Endothelial cell of umbilical vein (primary cell): ENCODE data around the gene SPTB. TPM values are rescaled to one million over a fixed set of nuclear protein-coding genes. Genes with fewer than 3 reads are reported as not detected.

Experiments used
- BruUV-seq: library from RNA; stranded (reverse); fragments of 400-500 nt; replicated peaks from 2 replicates; lab custom pipeline; 2021; lab: Mats Ljungman, UMichigan
- CTCF ChIA-PET: fragments of 300-600, 350-600 bp; sonication (Branson Sonifier 250); formaldehyde crosslinking; loops from one replicate; lab custom pipeline; 2021; ENCODE audit warnings: antibody characterized with exemption, inconsistent platforms; lab: Charles Lee
- POLR2A ChIA-PET: fragments of 300-600, 350-600 bp; sonication (Branson Sonifier 250); formaldehyde crosslinking; loops from one replicate; lab custom pipeline; 2021; ENCODE audit warnings: antibody characterized with exemption, inconsistent platforms; lab: Charles Lee
- DNase-seq: peaks from one replicate; pipeline ENCODE4 v3.0.0-alpha.2; 2011; ENCODE audit warnings: low read depth, low spot score
- FAIRE-seq: peaks from 2 replicates; lab custom pipeline; 2011; peaks lifted over from hg19 to GRCh38; lab: Jason Lieb, UNC
- H2AFZ ChIP-seq: 2 replicates; pipeline ENCODE4 v1.6.0; 2012; ENCODE audit warnings: low read depth, low read length, control low read depth, inconsistent platforms
- H3K27ac ChIP-seq: 2 replicates; pipeline ENCODE4 v1.5.1; 2011; ENCODE audit warnings: low read depth, mild to moderate bottlenecking, control low read depth, low read length, moderate library complexity; ENCODE audit not compliant: insufficient read depth
- H3K27me3 ChIP-seq, 2 experiments: 2 replicates each; pipeline versions ENCODE4 v1.6.0 to v1.6.1; 2011; ENCODE audit warnings: low read length in 2 of 2, mixed read lengths in 1 of 2; ENCODE audit not compliant: control insufficient read depth in 2 of 2, insufficient read depth in 2 of 2
- H3K36me3 ChIP-seq, 2 experiments: 2 replicates in 1 of 2; 3 replicates in 1 of 2; pipeline ENCODE4 v1.5.1; 2011; ENCODE audit warnings: low read length in 2 of 2, mild to moderate bottlenecking in 1 of 2, moderate library complexity in 1 of 2; ENCODE audit not compliant: control insufficient read depth in 2 of 2, insufficient read depth in 2 of 2; ENCODE audit errors: extremely low read depth in 1 of 2
- H3K4me1 ChIP-seq: 3 replicates; pipeline ENCODE4 v1.5.1; 2011; ENCODE audit warnings: mild to moderate bottlenecking, low read length; ENCODE audit not compliant: control insufficient read depth, insufficient read depth; ENCODE audit errors: extremely low read depth
- H3K4me2 ChIP-seq: 2 replicates; pipeline ENCODE4 v1.6.1; 2011; ENCODE audit warnings: low read length, control low read depth, mixed read lengths; ENCODE audit not compliant: insufficient read depth
- H3K4me3 ChIP-seq, 3 experiments: fragments of 200-600 bp in 1 of 3; sonication (generic), shearing (Covaris generic) in 1 of 3; replicated peaks in 1 of 3; 2 replicates each; pipeline ENCODE4 v1.5.1; 2011 to 2016; ENCODE audit warnings: control low read depth in 3 of 3, low read length in 3 of 3, mild to moderate bottlenecking in 2 of 3, inconsistent platforms in 1 of 3, low read depth in 1 of 3, moderate library complexity in 1 of 3; ENCODE audit not compliant: insufficient read depth in 1 of 3
- H3K79me2 ChIP-seq: 2 replicates; pipeline ENCODE4 v1.6.0; 2012; ENCODE audit warnings: low read length, inconsistent platforms; ENCODE audit not compliant: control insufficient read depth, insufficient read depth
- H3K9ac ChIP-seq: replicated peaks from 2 replicates; pipeline ENCODE3; 2011; ENCODE audit warnings: low read length, control low read depth; ENCODE audit not compliant: insufficient read depth; ENCODE audit errors: extremely low read depth
- H3K9me1 ChIP-seq: replicated peaks from 3 replicates; pipeline ENCODE4 v1.6.0; 2011; ENCODE audit warnings: mild to moderate bottlenecking, low read length; ENCODE audit not compliant: control insufficient read depth, insufficient read depth; ENCODE audit errors: extremely low read depth
- H3K9me3 ChIP-seq: replicated peaks from 2 replicates; pipeline ENCODE4 v1.5.1; 2012; ENCODE audit warnings: low read length, inconsistent platforms; ENCODE audit not compliant: control insufficient read depth, insufficient read depth
- H4K20me1 ChIP-seq: replicated peaks from 2 replicates; pipeline ENCODE3; 2011; ENCODE audit warnings: mild to moderate bottlenecking, low read length; ENCODE audit not compliant: control insufficient read depth, insufficient read depth; ENCODE audit errors: extremely low read depth
- CTCF ChIP-seq, 2 donors: IDR thresholded peaks; 1 replicate in 1 of 2; 2 replicates in 1 of 2; pipeline ENCODE4 v1.5.1; 2011; ENCODE audit warnings: low read length in 2 of 2, mild to moderate bottlenecking in 2 of 2, moderate library complexity in 2 of 2, control low read depth in 1 of 2, inconsistent platforms in 1 of 2, low read depth in 1 of 2; ENCODE audit not compliant: insufficient read depth in 1 of 2; ENCODE audit errors: extremely low read depth in 1 of 2
- EZH2 ChIP-seq: IDR thresholded peaks from 2 replicates; pipeline ENCODE4 v1.6.1; 2012; ENCODE audit warnings: borderline replicate concordance, low read depth, mild to moderate bottlenecking, moderate library complexity, low read length, inconsistent platforms; ENCODE audit not compliant: severe bottlenecking
- FOS ChIP-seq: IDR thresholded peaks from 2 replicates; pipeline ENCODE4 v1.6.1; 2011; ENCODE audit warnings: mild to moderate bottlenecking, low read length, moderate library complexity, borderline replicate concordance; ENCODE audit not compliant: insufficient read depth
- GATA2 ChIP-seq: IDR thresholded peaks from 2 replicates; pipeline ENCODE4 v1.7.0; 2011; ENCODE audit warnings: low read depth, mild to moderate bottlenecking, moderate library complexity, mixed read lengths, low read length; ENCODE audit not compliant: insufficient read length, insufficient read depth
- JUN ChIP-seq: IDR thresholded peaks from 2 replicates; pipeline ENCODE4 v1.6.1; 2011; ENCODE audit warnings: borderline replicate concordance, low read depth; ENCODE audit not compliant: insufficient read length, insufficient read depth
- MAX ChIP-seq: IDR thresholded peaks from 2 replicates; pipeline ENCODE4 v1.6.1; 2011; ENCODE audit not compliant: insufficient read depth, insufficient read length
- POLR2A ChIP-seq: IDR thresholded peaks from 2 replicates; pipeline ENCODE4 v1.6.1; 2012; ENCODE audit warnings: low read depth, mild to moderate bottlenecking, control low read depth, low read length
- dilution Hi-C: fragments of 300-500 bp; cut with MboI; formaldehyde crosslinking; loops from one replicate; pipeline ENCODE4 v1.15.0; 2019; ENCODE audit warnings: low sequenced_read_pairs; ENCODE audit not compliant: extremely low pct_ligation_motif_present
- intact Hi-C: fragments of 100-400 bp; cut with micrococcal nuclease; formaldehyde crosslinking; loops from one replicate; pipeline ENCODE4 v1.10.0; 2022
- polyA plus RNA-seq, 4 experiments: library from polyadenylated mRNA; depleted of rRNA in 3 of 4; stranded (reverse) in 3 of 4; unstranded in 1 of 4; fragments of >200 nt; gene quantifications; 2 replicates each; pipeline versions ENCODE4 v1.2.1 to v1.2.3, GENCODE V29; 2011 to 2012; ENCODE audit warnings: missing spikeins in 1 of 4
- total RNA-seq: library from RNA; stranded (reverse); gene quantifications from 2 replicates; pipeline ENCODE4 v1.2.3, GENCODE V29; 2021

The SPTB gene
- total and polyA plus RNA-seq, 2 donors (not counting 3 experiments of a cell fraction or from before 2014, with no cell fraction given) = 0.03 to 0.07 TPM

GRCh38 chr14:64731141-64731581, 148.5 kb downstream of the SPTB start:
- ChIA-PET POLR2A (no interaction called here), CTCF (no interaction called here)
- Histone ChIP-seq H3K36me3 (no peaks in the 10 kb centered on the region), H3K4me2 (no peak overlapping the region), H4K20me1 (no peaks in the 10 kb centered on the region), H3K27me3 (no peaks in the 10 kb centered on the region), H3K4me3 (no peak overlapping the region), H3K79me2 (no peaks in the 10 kb centered on the region), H3K27ac (no peak overlapping the region), H3K9ac (no peak overlapping the region), H3K9me3 (no peaks in the 10 kb centered on the region), H3K9me1 (no peaks in the 10 kb centered on the region), H3K4me1 (no peaks in the 10 kb centered on the region), H2AFZ (no peak overlapping the region)
- no peak for FAIRE-seq
- TF ChIP-seq CTCF (IDR thresholded peaks at IDR 0.05; ENCODE audit: extremely low read depth in 1 of 2, insufficient read depth in 1 of 2, low read depth in 1 of 2, low read length in 2 of 2) (no peak), EZH2 (no peak), JUN (no peak), MAX (no peak), FOS (no peak), GATA2 (no peak), POLR2A (no peak)
- dilution Hi-C loops = no loop called here
- intact Hi-C loops = no loop called here
- no TSS peak for BruUV-seq
- DNase-seq = no peak
